ENCODE data around the gene HPN.

The HPN gene

DNA sequence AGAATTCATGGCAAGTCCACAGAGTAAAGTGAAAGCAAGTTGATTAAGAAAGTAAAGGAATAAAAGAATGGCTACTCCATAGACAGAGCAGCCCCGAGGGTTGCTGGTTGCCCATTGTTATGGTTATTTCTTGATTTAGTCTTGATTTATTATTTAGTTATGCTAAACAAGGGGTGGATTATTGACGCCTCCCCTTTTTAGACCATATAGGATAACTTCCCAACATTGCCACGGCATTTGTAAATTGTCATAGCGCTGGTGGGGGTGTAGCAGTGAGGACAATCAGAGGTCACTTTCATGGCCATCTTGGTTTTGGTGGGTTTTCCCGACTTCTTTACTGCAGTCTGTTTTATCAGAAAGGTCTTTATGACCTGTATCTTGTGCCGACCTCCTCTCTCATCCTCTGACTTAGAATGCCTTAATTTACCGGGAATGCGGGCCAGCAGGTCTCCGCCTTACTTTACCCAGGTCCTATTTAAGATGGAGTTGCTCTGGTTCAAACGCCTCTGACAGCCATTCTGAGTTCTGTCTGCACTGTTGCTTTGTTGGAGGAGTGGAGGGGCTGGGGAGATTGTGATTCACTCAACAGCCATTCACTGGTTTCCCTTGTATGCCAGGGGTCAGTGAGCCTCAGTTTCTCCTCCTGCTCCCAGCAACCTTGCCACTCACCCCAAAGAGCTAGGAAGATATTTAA is 27.6 kb downstream of the HPN start:
- Histone ChIP-seq H4K8ac (ENCODE audit: low read depth, low read length) (no peak overlapping the region), H3K79me2 (ENCODE audit: control insufficient read depth, insufficient read depth, low read length, poor library complexity) (no peaks in the 10 kb centered on the region), H3K9me3 (ENCODE audit: insufficient read depth, low read depth, low read length) (peaks cover 2% of the 10 kb centered on the region), H4K91ac (ENCODE audit: low read depth, low read length) (no peak overlapping the region), H3K36me3 (ENCODE audit: control insufficient read depth in 1 of 2, insufficient read depth in 2 of 2, low read length in 2 of 2) (no peaks in the 10 kb centered on the region), H3K27ac (ENCODE audit: low read depth, low read length) (no peak overlapping the region), H3K9ac (ENCODE audit: low read length) (no peak overlapping the region), H3K4ac (ENCODE audit: low read depth, low read length) (no peak overlapping the region), H3K18ac (ENCODE audit: low read length) (no peak overlapping the region), H3K14ac (ENCODE audit: low read length) (no peak overlapping the region), H4K12ac (ENCODE audit: low read depth, low read length) (no peak overlapping the region), H3K4me3 (ENCODE audit: low read depth, low read length) (no peak overlapping the region), H3K4me1 (ENCODE audit: control insufficient read depth in 1 of 2, insufficient read depth in 2 of 2, low read length in 2 of 2) (peaks cover 7 to 8% of the 10 kb centered on the region in 2 experiments), H2BK5ac (ENCODE audit: low read depth, low read length, poor library complexity) (no peak overlapping the region), H3K23ac (ENCODE audit: low read length) (no peak overlapping the region), H3K27me3 (ENCODE audit: insufficient read depth, low read length) (no peaks in the 10 kb centered on the region), H3K79me1 (ENCODE audit: low read length) (no peaks in the 10 kb centered on the region), H2BK120ac (ENCODE audit: insufficient read depth, low read length, poor library complexity) (no peak overlapping the region), H2BK12ac (ENCODE audit: low read length) (no peak overlapping the region), H2AFZ (ENCODE audit: insufficient read depth, low read length, poor library complexity) (no peak overlapping the region), H3K4me2 (ENCODE audit: low read length) (no peak overlapping the region), H2AK5ac (ENCODE audit: low read length) (no peak overlapping the region)
- no peak for DNase-seq
- WGBS (ENCODE audit: extremely low coverage, insufficient coverage, insufficient read length): no CpG with 5 or more reads among the region's 10 CpGs

DNA sequence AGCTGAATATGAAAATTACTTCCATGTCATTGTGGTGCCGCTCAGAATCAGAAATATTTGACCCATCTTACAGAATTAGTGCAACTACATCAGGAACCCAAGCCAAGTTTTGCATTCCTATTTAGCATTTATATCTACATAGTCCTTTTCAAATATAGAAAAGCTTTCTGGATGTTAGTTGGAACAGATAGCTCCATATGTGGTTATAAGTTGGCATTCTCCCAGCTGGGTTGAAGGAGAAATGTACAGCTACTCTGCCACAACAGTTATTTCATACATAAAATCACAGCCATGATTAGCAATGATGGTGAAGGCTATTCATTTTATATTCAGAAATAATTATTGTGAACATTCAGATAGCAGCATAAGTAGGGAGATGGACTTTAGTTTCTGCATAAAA is 28.2 kb downstream of the HPN start:
- no peak overlapping the region for H3K23ac ChIP-seq (ENCODE audit: low read length)
- no peak overlapping the region for H2AK5ac ChIP-seq (ENCODE audit: low read length)
- H4K91ac ChIP-seq (ENCODE audit: low read depth, low read length): no peak overlapping the region
- H2BK5ac ChIP-seq (ENCODE audit: low read depth, low read length, poor library complexity): no peak overlapping the region
- H3K4me2 ChIP-seq (ENCODE audit: low read length): no peak overlapping the region
- WGBS (ENCODE audit: extremely low coverage, insufficient coverage, insufficient read length): no CpG with 5 or more reads among the region's 1 CpG
- H2BK120ac ChIP-seq (ENCODE audit: insufficient read depth, low read length, poor library complexity): no peak overlapping the region
- no peaks in the 10 kb centered on the region for H3K27me3 ChIP-seq (ENCODE audit: insufficient read depth, low read length)
- no peak overlapping the region for H3K18ac ChIP-seq (ENCODE audit: low read length)
- no peaks in the 10 kb centered on the region for H3K36me3 ChIP-seq (ENCODE audit: control insufficient read depth in 1 of 2, insufficient read depth in 2 of 2, low read length in 2 of 2)
- peaks cover 2% of the 10 kb centered on the region for H3K9me3 ChIP-seq (ENCODE audit: insufficient read depth, low read depth, low read length)
- H3K4me3 ChIP-seq (ENCODE audit: low read depth, low read length): no peak overlapping the region
- no peak overlapping the region for H3K14ac ChIP-seq (ENCODE audit: low read length)
- H4K8ac ChIP-seq (ENCODE audit: low read depth, low read length): no peak overlapping the region
- no peak overlapping the region for H3K27ac ChIP-seq (ENCODE audit: low read depth, low read length)
- H2BK12ac ChIP-seq (ENCODE audit: low read length): no peak overlapping the region
- H3K79me2 ChIP-seq (ENCODE audit: control insufficient read depth, insufficient read depth, low read length, poor library complexity): no peaks in the 10 kb centered on the region
- H3K4me1 ChIP-seq (ENCODE audit: control insufficient read depth in 1 of 2, insufficient read depth in 2 of 2, low read length in 2 of 2): peaks cover 7 to 8% of the 10 kb centered on the region in 2 experiments
- H3K9ac ChIP-seq (ENCODE audit: low read length): no peak overlapping the region
- H2AFZ ChIP-seq (ENCODE audit: insufficient read depth, low read length, poor library complexity): no peak overlapping the region
- H4K12ac ChIP-seq (ENCODE audit: low read depth, low read length): no peak overlapping the region
- DNase-seq: no peak
- H3K4ac ChIP-seq (ENCODE audit: low read depth, low read length): no peak overlapping the region
- no peaks in the 10 kb centered on the region for H3K79me1 ChIP-seq (ENCODE audit: low read length)

DNA sequence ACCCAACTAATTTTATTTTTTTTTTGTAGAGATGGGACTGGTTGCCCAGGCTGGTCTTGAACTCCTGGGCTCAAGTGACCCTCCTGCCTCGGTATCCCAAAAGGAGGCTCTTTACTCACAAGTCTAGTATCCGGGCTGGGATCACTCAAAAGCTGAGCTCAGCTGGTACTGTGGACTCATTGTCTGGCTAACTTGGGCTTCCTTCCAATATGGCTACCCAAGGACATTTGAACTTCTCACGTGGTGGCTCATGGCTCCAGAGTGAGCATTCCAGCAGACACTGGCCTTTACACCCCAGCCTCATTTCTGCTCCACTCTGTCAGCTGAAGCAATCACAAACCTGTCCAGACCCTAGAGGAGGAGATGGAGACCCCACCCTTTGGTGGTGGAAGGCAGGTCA is 28.9 kb downstream of the HPN start:
- no peaks in the 10 kb centered on the region for H3K36me3 ChIP-seq (ENCODE audit: control insufficient read depth in 1 of 2, insufficient read depth in 2 of 2, low read length in 2 of 2)
- H2AK5ac ChIP-seq (ENCODE audit: low read length): no peak overlapping the region
- H3K4me1 ChIP-seq (ENCODE audit: control insufficient read depth in 1 of 2, insufficient read depth in 2 of 2, low read length in 2 of 2): peaks cover 7 to 8% of the 10 kb centered on the region in 2 experiments
- H3K4me2 ChIP-seq (ENCODE audit: low read length): no peak overlapping the region
- DNase-seq: no peak
- H2AFZ ChIP-seq (ENCODE audit: insufficient read depth, low read length, poor library complexity): no peak overlapping the region
- no peak overlapping the region for H3K14ac ChIP-seq (ENCODE audit: low read length)
- no peak overlapping the region for H3K18ac ChIP-seq (ENCODE audit: low read length)
- H3K27me3 ChIP-seq (ENCODE audit: insufficient read depth, low read length): no peaks in the 10 kb centered on the region
- H3K23ac ChIP-seq (ENCODE audit: low read length): no peak overlapping the region
- no peak overlapping the region for H4K12ac ChIP-seq (ENCODE audit: low read depth, low read length)
- H3K27ac ChIP-seq (ENCODE audit: low read depth, low read length): no peak overlapping the region
- no peaks in the 10 kb centered on the region for H3K79me2 ChIP-seq (ENCODE audit: control insufficient read depth, insufficient read depth, low read length, poor library complexity)
- peaks cover 2% of the 10 kb centered on the region for H3K9me3 ChIP-seq (ENCODE audit: insufficient read depth, low read depth, low read length)
- WGBS (ENCODE audit: extremely low coverage, insufficient coverage, insufficient read length): no CpG with 5 or more reads among the region's 3 CpGs
- no peak overlapping the region for H2BK5ac ChIP-seq (ENCODE audit: low read depth, low read length, poor library complexity)
- H2BK120ac ChIP-seq (ENCODE audit: insufficient read depth, low read length, poor library complexity): no peak overlapping the region
- no peak overlapping the region for H4K8ac ChIP-seq (ENCODE audit: low read depth, low read length)
- no peak overlapping the region for H3K4me3 ChIP-seq (ENCODE audit: low read depth, low read length)
- no peak overlapping the region for H4K91ac ChIP-seq (ENCODE audit: low read depth, low read length)
- no peaks in the 10 kb centered on the region for H3K79me1 ChIP-seq (ENCODE audit: low read length)
- no peak overlapping the region for H2BK12ac ChIP-seq (ENCODE audit: low read length)
- no peak overlapping the region for H3K9ac ChIP-seq (ENCODE audit: low read length)
- H3K4ac ChIP-seq (ENCODE audit: low read depth, low read length): no peak overlapping the region

- DNase-seq: no peak
- H3K9ac ChIP-seq (ENCODE audit: low read length): no peak overlapping the region
- H3K23ac ChIP-seq (ENCODE audit: low read length): peak overlapping the region; percentile 27
- H3K4me2 ChIP-seq (ENCODE audit: low read length): no peak overlapping the region
- no peak overlapping the region for H3K18ac ChIP-seq (ENCODE audit: low read length)
- peaks cover 10% of the 10 kb centered on the region for H3K9me3 ChIP-seq (ENCODE audit: insufficient read depth, low read depth, low read length)
- H3K27me3 ChIP-seq (ENCODE audit: insufficient read depth, low read length): no peaks in the 10 kb centered on the region
- no peak overlapping the region for H2AK5ac ChIP-seq (ENCODE audit: low read length)
- no peaks in the 10 kb centered on the region for H3K36me3 ChIP-seq (ENCODE audit: control insufficient read depth in 1 of 2, insufficient read depth in 2 of 2, low read length in 2 of 2)
- no peak overlapping the region for H4K91ac ChIP-seq (ENCODE audit: low read depth, low read length)
- no peak overlapping the region for H3K14ac ChIP-seq (ENCODE audit: low read length)
- no peak overlapping the region for H2BK5ac ChIP-seq (ENCODE audit: low read depth, low read length, poor library complexity)
- no peak overlapping the region for H3K4me3 ChIP-seq (ENCODE audit: low read depth, low read length)
- H3K4ac ChIP-seq (ENCODE audit: low read depth, low read length): no peak overlapping the region
- H3K27ac ChIP-seq (ENCODE audit: low read depth, low read length): no peak overlapping the region
- H2BK12ac ChIP-seq (ENCODE audit: low read length): no peak overlapping the region
- no peaks in the 10 kb centered on the region for H3K79me2 ChIP-seq (ENCODE audit: control insufficient read depth, insufficient read depth, low read length, poor library complexity)
- no CpG with 5 or more reads among the region's 10 CpGs for WGBS (ENCODE audit: extremely low coverage, insufficient coverage, insufficient read length)
- no peak overlapping the region for H2AFZ ChIP-seq (ENCODE audit: insufficient read depth, low read length, poor library complexity)
- no peaks in the 10 kb centered on the region for H3K79me1 ChIP-seq (ENCODE audit: low read length)
- no peak overlapping the region for H4K8ac ChIP-seq (ENCODE audit: low read depth, low read length)
- no peak overlapping the region for H4K12ac ChIP-seq (ENCODE audit: low read depth, low read length)
- no peak overlapping the region for H2BK120ac ChIP-seq (ENCODE audit: insufficient read depth, low read length, poor library complexity)
- peaks cover 3% of the 10 kb centered on the region in 2 experiments for H3K4me1 ChIP-seq (ENCODE audit: control insufficient read depth in 1 of 2, insufficient read depth in 2 of 2, low read length in 2 of 2)
These were observed 32.0 kb downstream of the HPN start for GRCh38 chr19:35073516-35073915.
